ENCODE data around the gene RMI1. TPM values are rescaled to one million over a fixed set of nuclear protein-coding genes. Genes with fewer than 3 reads are reported as not detected.
"Not testable (repeated sequence)": the region's sequence is repeated elsewhere in the genome, so short reads cannot be mapped to it uniquely, and the experiment has no call there.

RMI1 gene
- total RNA-seq, 6 experiments from 2014 or later = 2.0 to 5.1 (median 4.3) TPM

DNA sequence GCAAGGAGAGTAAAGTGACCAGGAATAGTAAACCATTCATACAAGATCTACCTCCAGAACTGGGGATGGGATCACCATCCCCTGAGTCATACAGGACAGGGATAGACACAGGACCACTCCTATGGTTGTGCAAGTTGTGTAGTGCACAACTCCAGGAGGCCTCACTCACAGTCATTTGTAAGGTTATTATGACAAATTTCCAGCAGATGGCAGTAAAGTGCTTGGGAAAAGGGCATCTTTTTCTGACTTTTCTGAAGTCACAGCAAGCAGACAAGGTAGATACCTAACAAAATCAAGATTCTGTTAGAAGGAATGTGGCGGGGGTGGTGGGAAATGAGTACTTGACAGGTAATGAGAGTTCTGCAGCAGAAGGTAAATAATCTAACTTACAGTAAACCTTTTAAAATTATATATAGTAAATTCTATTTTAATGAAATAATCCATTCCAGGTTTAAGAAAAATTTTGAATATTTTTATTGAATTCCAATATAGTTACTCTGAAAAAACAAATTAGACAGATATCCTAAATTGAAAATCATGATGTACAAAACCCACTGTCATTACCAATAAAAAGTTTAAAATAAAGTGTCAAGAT, 42.6 kb upstream of the RMI1 start:
- Histone ChIP-seq H3K9me3 (no peaks in the 10 kb centered on the region), H3K27me3 (no peaks in the 10 kb centered on the region), H3K4me3 (no peak overlapping the region), H3K36me3 (peaks cover 0 to 5% (median 2%) of the 10 kb centered on the region in 4 donors), H3K27ac (no peak overlapping the region), H3K4me1 (peaks cover 0 to 28% (median 8%) of the 10 kb centered on the region in 4 donors)
- TF ChIP-seq, protein P1, sequence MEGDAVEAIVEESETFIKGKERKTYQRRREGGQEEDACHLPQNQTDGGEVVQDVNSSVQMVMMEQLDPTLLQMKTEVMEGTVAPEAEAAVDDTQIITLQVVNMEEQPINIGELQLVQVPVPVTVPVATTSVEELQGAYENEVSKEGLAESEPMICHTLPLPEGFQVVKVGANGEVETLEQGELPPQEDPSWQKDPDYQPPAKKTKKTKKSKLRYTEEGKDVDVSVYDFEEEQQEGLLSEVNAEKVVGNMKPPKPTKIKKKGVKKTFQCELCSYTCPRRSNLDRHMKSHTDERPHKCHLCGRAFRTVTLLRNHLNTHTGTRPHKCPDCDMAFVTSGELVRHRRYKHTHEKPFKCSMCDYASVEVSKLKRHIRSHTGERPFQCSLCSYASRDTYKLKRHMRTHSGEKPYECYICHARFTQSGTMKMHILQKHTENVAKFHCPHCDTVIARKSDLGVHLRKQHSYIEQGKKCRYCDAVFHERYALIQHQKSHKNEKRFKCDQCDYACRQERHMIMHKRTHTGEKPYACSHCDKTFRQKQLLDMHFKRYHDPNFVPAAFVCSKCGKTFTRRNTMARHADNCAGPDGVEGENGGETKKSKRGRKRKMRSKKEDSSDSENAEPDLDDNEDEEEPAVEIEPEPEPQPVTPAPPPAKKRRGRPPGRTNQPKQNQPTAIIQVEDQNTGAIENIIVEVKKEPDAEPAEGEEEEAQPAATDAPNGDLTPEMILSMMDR (IDR thresholded peaks at IDR 0.05) = peak; percentile 62 to 75 (median 72)
- TF ChIP-seq POLR2A (IDR thresholded peaks at IDR 0.05) = no peak
- no peak for DNase-seq
- intact Hi-C loops (cut with DNase I) = loop anchor here (5.0 to 10.0 kb wide), 4 partner anchors 234 to 327 kb away; no protein-coding TSS in a partner anchor
- 52% methylated on average over 1 of the region's 1 CpG for WGBS (ENCODE audit: insufficient coverage, low coverage, low lambda C conversion rate, missing lambda C conversion rate)
- ATAC-seq = peak; percentile 63 to 73 (median 65)

DNA sequence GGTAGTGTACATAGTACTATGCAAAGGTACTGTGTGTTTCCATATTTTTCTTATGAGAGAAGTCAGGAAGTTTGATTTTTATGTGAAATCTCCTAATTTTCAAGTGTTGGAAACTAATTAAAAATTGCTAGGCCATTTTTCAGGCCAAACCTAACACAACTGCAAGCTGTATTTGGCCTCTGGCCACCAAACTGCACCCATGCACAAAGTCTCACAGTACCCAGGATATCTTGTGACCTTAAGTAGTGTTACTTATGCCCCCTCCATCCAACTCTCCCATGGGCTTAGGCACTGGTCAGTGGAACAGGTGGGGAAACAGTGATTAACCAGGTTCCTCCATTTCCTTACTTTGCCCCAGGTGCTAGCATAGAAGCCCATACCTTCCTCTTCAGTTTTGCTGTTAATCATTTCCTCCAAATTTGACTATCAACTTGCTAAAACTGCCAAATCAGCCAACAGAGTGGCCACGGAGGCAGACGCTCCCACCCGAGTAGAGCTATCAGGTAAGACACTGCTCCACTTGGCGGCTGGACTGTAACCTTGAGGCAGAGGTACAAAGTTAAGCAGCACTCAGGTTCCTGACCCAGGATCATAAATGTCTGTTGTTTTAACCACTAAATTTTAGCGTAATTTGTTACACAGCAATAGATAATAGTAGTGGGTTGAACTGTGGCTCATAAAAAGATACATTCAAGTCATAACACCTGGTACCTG, 39.9 kb upstream of the RMI1 start:
- 8% methylated on average over 5 of the region's 5 CpGs for WGBS (ENCODE audit: insufficient coverage, low coverage, low lambda C conversion rate, missing lambda C conversion rate)
- peak; percentile 64 to 78 (median 66) for ATAC-seq
- H3K4me1 ChIP-seq = peaks cover 0 to 9% (median 2%) of the 10 kb centered on the region in 4 donors
- TF ChIP-seq, protein P1 (IDR thresholded peaks at IDR 0.05) = no peak
- no peak for TF ChIP-seq POLR2A (IDR thresholded peaks at IDR 0.05)
- DNase-seq = no peak
- peaks cover 0 to 11% (median 2%) of the 10 kb centered on the region in 4 donors for H3K36me3 ChIP-seq
- H3K9me3 ChIP-seq = no peaks in the 10 kb centered on the region
- H3K4me3 ChIP-seq = no peak overlapping the region
- no peak overlapping the region for H3K27ac ChIP-seq
- intact Hi-C loops (cut with DNase I) = no loop called here
- no peaks in the 10 kb centered on the region for H3K27me3 ChIP-seq

DNA sequence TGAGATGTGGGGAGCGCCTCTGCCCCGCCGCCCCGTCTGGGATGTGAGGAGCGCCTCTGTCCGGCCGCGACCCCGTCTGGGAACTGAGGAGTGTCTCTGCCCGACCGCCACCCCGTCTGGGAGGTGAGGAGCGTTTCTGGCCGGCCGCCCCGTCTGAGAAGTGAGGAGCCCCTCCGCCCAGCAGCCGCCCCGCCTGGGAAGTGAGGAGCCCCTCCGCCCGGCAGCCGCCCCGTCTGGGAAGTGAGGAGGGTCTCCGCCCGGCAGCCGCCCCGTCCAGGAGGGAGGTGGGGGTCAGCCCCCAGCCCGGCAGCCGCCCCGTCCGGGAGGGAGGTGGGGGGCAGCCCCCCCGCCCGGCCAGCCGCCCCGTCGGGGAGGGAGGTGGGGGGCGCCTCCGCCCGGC, 32.5 kb upstream of the RMI1 start:
- H3K27ac ChIP-seq; H3K27me3 ChIP-seq; ATAC-seq; H3K9me3 ChIP-seq; DNase-seq; H3K4me3 ChIP-seq; H3K4me1 ChIP-seq; H3K36me3 ChIP-seq; intact Hi-C loops (cut with DNase I): not testable (repeated sequence)
- no CpG with 5 or more reads among the region's 39 CpGs for WGBS (ENCODE audit: insufficient coverage, low coverage, low lambda C conversion rate, missing lambda C conversion rate)

DNA sequence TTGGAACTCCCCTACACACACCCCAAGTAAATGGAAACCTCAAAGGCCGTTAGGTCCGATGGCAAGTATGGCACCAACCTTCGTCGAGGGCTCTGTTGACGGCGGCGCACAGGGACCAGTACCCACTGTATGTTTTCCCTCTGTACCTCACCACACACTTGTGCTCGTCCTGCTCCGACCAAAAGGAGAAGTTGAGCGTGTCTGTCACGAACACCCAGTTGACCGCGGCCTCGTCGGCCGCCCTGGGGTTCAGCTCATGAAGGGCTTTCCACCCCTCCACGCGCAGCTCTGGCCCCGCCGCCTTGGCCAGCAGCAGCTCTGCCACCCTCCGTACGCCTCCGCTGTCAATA, 24.5 kb upstream of the RMI1 start:
- DNase-seq = peak in 1 of 3 donors; percentile 80
- H3K27ac ChIP-seq = peak overlapping the region; percentile 73 to 93 (median 90)
- WGBS (ENCODE audit: insufficient coverage, low coverage, low lambda C conversion rate, missing lambda C conversion rate) = 0% methylated on average over 11 of the region's 23 CpGs
- H3K9me3 ChIP-seq = no peaks in the 10 kb centered on the region
- H3K27me3 ChIP-seq = no peaks in the 10 kb centered on the region
- intact Hi-C loops (cut with DNase I) = no loop called here
- peak overlapping the region; percentile 74 to 81 (median 76) for H3K4me3 ChIP-seq
- TF ChIP-seq POLR2A (IDR thresholded peaks at IDR 0.05) = no peak
- TF ChIP-seq, protein P1 (IDR thresholded peaks at IDR 0.05) = no peak
- H3K36me3 ChIP-seq = peaks cover 0 to 4% (median 3%) of the 10 kb centered on the region in 4 donors
- peak; percentile 58 to 64 (median 62) for ATAC-seq
- peaks cover 0 to 17% (median 0%) of the 10 kb centered on the region in 4 donors for H3K4me1 ChIP-seq

Measured in right lobe of liver (tissue), 6 donors.